ENCODE measurements around the gene CACNA1B.

The CACNA1B gene

DNA sequence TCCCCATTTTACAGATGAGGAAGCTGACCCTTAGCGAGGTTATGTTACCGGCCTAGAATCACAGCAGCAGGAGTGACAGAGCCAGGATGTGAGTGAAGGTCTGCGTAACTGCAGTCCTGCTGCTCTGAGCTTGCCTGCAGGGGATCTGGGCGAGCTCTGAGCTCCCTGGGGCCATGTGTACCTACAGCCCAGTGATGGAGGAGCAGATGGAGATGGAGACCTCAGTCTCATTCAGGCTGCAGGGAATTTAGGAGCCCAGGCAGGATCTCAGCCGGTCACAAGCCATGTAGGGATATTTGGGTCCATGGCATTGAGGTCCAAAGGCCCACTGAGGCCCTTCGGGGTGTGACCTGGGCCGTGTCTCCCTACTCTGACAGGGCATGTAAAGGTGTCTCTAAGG, 170.6 kb downstream of the CACNA1B start:
- TF ChIP-seq TCF12 (IDR thresholded peaks at IDR 0.05; ENCODE audit: low read depth), result no peak
- no peak for TF ChIP-seq TAF1 (IDR thresholded peaks at IDR 0.05; ENCODE audit: low read depth)
- no peak for TF ChIP-seq CEBPB (IDR thresholded peaks at IDR 0.05)
- no peak for TF ChIP-seq YY1 (IDR thresholded peaks at IDR 0.05; ENCODE audit: low read depth)
- no peak for TF ChIP-seq TEAD4 (IDR thresholded peaks at IDR 0.05)
- no peak for TF ChIP-seq NFIC (IDR thresholded peaks at IDR 0.05)
- no peak for TF ChIP-seq EGR1 (IDR thresholded peaks at IDR 0.05)
- TF ChIP-seq, protein P1, sequence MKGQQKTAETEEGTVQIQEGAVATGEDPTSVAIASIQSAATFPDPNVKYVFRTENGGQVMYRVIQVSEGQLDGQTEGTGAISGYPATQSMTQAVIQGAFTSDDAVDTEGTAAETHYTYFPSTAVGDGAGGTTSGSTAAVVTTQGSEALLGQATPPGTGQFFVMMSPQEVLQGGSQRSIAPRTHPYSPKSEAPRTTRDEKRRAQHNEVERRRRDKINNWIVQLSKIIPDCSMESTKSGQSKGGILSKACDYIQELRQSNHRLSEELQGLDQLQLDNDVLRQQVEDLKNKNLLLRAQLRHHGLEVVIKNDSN (IDR thresholded peaks at IDR 0.05), result no peak
- TF ChIP-seq, protein P2, sequence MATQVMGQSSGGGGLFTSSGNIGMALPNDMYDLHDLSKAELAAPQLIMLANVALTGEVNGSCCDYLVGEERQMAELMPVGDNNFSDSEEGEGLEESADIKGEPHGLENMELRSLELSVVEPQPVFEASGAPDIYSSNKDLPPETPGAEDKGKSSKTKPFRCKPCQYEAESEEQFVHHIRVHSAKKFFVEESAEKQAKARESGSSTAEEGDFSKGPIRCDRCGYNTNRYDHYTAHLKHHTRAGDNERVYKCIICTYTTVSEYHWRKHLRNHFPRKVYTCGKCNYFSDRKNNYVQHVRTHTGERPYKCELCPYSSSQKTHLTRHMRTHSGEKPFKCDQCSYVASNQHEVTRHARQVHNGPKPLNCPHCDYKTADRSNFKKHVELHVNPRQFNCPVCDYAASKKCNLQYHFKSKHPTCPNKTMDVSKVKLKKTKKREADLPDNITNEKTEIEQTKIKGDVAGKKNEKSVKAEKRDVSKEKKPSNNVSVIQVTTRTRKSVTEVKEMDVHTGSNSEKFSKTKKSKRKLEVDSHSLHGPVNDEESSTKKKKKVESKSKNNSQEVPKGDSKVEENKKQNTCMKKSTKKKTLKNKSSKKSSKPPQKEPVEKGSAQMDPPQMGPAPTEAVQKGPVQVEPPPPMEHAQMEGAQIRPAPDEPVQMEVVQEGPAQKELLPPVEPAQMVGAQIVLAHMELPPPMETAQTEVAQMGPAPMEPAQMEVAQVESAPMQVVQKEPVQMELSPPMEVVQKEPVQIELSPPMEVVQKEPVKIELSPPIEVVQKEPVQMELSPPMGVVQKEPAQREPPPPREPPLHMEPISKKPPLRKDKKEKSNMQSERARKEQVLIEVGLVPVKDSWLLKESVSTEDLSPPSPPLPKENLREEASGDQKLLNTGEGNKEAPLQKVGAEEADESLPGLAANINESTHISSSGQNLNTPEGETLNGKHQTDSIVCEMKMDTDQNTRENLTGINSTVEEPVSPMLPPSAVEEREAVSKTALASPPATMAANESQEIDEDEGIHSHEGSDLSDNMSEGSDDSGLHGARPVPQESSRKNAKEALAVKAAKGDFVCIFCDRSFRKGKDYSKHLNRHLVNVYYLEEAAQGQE (IDR thresholded peaks at IDR 0.05; ENCODE audit: low read depth), result no peak
- no peak for TF ChIP-seq ZBTB7A (IDR thresholded peaks at IDR 0.05; ENCODE audit: low read depth)
- no peak for TF ChIP-seq FOXM1 (IDR thresholded peaks at IDR 0.05; ENCODE audit: borderline replicate concordance, low read depth)

DNA sequence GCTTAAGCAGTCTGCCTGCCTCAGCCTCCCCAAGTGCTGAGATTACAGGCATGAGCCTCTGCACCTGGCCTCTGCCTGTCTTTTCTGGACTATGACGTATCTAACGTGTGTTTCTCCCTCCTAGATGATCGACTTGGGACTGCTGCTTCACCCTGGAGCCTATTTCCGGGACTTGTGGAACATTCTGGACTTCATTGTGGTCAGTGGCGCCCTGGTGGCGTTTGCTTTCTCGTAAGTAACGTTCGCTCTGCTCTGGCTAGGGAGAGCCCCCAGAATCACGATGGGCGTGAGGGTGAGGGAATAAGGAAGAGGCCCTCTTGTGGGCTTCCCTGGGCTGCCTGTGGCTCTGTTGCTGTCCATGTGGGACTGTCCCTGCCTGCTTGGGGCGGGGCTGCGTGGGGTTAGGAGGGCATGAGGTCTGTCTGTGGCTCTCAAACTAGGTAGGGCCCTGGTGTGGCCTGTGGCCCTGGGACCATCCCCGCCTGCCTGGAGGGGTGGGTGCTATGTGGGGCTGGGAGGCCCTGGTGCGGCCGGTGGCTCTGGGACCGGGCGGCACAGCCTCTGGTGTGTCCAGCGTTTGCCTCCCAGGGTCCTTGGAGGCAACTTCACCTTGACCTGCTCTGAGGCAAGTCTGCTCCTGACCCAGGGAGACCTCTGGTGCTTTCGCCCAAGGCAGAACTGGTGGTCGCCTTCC, 171.7 kb downstream of the CACNA1B start:
- TF ChIP-seq CEBPB (IDR thresholded peaks at IDR 0.05), result no peak
- TF ChIP-seq, protein P1 (IDR thresholded peaks at IDR 0.05), result no peak
- no peak for TF ChIP-seq EGR1 (IDR thresholded peaks at IDR 0.05)
- no peak for TF ChIP-seq TAF1 (IDR thresholded peaks at IDR 0.05; ENCODE audit: low read depth)
- TF ChIP-seq, protein P2 (IDR thresholded peaks at IDR 0.05; ENCODE audit: low read depth), result no peak
- TF ChIP-seq TCF12 (IDR thresholded peaks at IDR 0.05; ENCODE audit: low read depth), result no peak
- no peak for TF ChIP-seq RAD21 (IDR thresholded peaks at IDR 0.05; ENCODE audit: low read depth)
- no peak for TF ChIP-seq ZBTB7A (IDR thresholded peaks at IDR 0.05; ENCODE audit: low read depth)
- TF ChIP-seq TEAD4 (IDR thresholded peaks at IDR 0.05), result no peak
- TF ChIP-seq FOXM1 (IDR thresholded peaks at IDR 0.05; ENCODE audit: borderline replicate concordance, low read depth), result no peak
- TF ChIP-seq, protein P3, sequence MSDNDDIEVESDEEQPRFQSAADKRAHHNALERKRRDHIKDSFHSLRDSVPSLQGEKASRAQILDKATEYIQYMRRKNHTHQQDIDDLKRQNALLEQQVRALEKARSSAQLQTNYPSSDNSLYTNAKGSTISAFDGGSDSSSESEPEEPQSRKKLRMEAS (IDR thresholded peaks at IDR 0.05), result no peak
- TF ChIP-seq EP300 (IDR thresholded peaks at IDR 0.05; ENCODE audit: borderline replicate concordance), result no peak
- no peak for TF ChIP-seq CREB1 (IDR thresholded peaks at IDR 0.05; ENCODE audit: low read depth)
- TF ChIP-seq YY1 (IDR thresholded peaks at IDR 0.05; ENCODE audit: low read depth), result no peak
- no peak for TF ChIP-seq NFIC (IDR thresholded peaks at IDR 0.05)

DNA sequence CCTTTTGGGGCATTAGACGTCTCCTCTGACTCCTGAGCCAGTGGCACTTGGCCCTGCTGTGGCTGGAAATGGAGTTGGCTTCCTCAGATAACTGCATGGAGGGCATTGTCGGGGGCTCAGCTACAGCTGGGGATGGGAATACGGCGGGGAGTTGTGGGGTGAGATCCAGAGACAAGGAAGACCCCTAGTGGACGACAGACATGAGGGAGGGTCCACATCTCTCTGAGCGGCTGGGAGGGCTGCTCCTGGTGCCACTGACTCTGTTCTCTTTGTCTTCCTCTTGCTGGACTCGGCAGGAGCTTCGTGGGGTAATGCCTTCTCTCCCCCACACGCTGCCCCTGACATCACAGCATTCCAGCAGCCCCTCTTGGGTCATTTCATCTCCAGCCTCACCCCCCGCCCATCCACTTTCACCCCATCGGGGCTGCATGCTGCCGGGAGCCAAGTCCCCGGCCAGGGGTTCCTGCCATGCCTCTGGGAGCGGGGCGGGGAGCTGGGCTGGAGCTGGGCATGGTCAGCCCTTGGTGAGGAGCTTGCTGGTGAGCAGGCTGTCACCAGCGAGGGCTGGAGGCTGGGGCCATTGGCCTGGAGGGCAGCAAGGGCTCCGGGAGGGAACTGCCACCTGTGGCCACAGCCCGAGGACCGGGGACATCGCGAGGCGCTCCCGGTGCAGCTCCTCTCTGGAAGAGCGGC, 172.3 kb downstream of the CACNA1B start:
- no peak for TF ChIP-seq ZBTB7A (IDR thresholded peaks at IDR 0.05; ENCODE audit: low read depth)
- no peak for TF ChIP-seq EGR1 (IDR thresholded peaks at IDR 0.05)
- TF ChIP-seq FOXM1 (IDR thresholded peaks at IDR 0.05; ENCODE audit: borderline replicate concordance, low read depth), result no peak
- no peak for TF ChIP-seq CEBPB (IDR thresholded peaks at IDR 0.05)
- TF ChIP-seq TEAD4 (IDR thresholded peaks at IDR 0.05), result no peak
- TF ChIP-seq YY1 (IDR thresholded peaks at IDR 0.05; ENCODE audit: low read depth), result no peak

DNA sequence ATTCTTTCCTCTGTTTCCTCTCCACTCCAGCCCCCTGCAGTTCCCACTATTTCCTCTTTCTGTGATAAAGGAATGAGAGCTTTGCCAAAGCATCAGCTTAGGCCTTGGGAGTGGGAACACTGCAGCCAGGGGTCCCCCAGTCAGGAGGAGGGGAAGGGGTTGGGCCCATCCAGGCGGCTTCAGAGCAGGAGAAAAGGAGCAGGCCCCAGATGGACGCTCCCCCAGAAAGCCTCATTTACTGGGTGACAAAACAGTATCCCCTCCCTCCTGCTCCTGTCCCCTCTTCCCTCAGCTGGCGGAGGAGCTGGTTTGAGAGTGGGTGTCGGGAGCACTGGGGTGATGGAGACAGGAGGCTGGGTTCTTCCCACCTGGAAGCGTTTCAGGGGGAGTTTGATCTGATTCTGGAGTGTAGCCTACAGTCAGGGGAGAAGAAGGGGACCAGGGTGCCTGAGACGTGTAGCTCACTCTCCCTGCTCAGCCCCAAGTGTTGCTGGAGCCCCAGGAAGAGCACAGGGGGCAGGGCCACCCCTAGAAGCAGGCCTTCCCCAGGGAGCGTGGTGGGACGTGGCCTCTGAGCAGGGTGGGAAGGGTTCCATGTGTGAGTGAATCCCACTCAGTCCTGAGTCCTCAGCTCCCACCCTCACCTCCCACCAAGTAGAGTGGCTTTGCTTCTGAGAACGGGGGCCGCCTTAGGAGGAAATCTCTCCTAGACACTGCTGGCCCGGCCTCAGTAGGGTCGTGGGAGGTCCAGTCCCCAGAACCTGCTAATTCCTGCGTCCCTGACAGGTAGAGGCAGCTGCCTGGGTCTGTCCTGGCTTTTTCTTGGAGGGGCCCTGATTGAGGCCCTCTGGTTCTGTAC, 173.1 kb downstream of the CACNA1B start:
- TF ChIP-seq CEBPB (IDR thresholded peaks at IDR 0.05) (no peak), EP300 (IDR thresholded peaks at IDR 0.05; ENCODE audit: borderline replicate concordance) (no peak), CREB1 (IDR thresholded peaks at IDR 0.05; ENCODE audit: low read depth) (no peak), FOXM1 (IDR thresholded peaks at IDR 0.05; ENCODE audit: borderline replicate concordance, low read depth) (no peak), YY1 (IDR thresholded peaks at IDR 0.05; ENCODE audit: low read depth) (no peak), ZBTB7A (IDR thresholded peaks at IDR 0.05; ENCODE audit: low read depth) (no peak), TCF12 (IDR thresholded peaks at IDR 0.05; ENCODE audit: low read depth) (no peak), RAD21 (IDR thresholded peaks at IDR 0.05; ENCODE audit: low read depth) (no peak), EGR1 (IDR thresholded peaks at IDR 0.05) (no peak)
- TF ChIP-seq, protein P2 (IDR thresholded peaks at IDR 0.05; ENCODE audit: low read depth), result no peak
- TF ChIP-seq, protein P3 (IDR thresholded peaks at IDR 0.05), result no peak

Measured in Ishikawa (cell line).